Measurements from ENCODE around the gene CD83. TPM values are rescaled to one million over a fixed set of nuclear protein-coding genes. Genes with fewer than 3 reads are reported as not detected.

The CD83 gene
- total RNA-seq, 2 experiments from 2014 or later, result 8.7 to 10.3 TPM

DNA sequence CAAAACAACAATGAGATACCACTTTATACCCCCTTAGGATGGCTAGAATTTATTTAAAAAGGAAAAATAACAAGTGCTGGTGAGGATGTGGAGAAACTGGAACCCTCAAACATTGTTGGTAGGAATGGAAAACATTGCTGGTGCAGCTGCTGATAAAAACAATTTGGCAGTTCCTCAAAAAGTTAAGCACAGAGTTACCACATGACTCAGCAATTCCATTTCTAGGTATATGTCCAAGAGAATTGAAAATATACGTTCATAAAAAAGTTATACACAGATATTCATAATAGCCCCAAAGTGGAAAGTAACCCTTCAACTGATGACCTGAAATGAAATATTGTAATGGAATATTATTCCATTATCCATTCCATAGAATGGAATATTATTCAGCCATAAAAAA, 55.0 kb downstream of the CD83 start:
- peaks cover 8% of the 10 kb centered on the region for H3K4me1 Mint-ChIP-seq
- ChIA-PET POLR2A (no interaction called here), CTCF (no interaction called here)
- peaks cover 2% of the 10 kb centered on the region for H3K36me3 Mint-ChIP-seq (ENCODE audit: low read depth)
- no peaks in the 10 kb centered on the region for H3K27me3 Mint-ChIP-seq
- H3K4me3 Mint-ChIP-seq, result no peak overlapping the region
- DNase-seq, result no peak
- H3K27ac Mint-ChIP-seq, result peak overlapping the region; percentile 20
- peaks cover 33% of the 10 kb centered on the region for H3K9me3 Mint-ChIP-seq

DNA sequence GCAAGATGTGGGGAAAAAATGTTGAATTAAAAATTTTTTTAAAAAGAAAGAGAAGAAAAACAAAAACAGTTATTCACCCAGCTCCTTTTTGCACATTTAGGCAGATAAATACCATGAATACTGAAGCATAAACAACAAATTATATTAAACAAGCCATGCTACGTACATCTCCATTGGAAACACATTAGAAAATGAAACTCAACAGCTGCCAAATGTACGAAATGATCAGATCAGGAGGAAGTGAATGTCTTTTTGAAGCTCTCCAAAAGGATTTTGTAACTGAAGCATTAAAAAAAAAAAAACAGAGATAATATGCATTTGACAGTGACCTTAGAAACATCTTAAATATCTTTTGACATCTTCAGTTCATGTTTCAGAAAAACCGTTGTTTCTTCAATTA, 56.7 kb downstream of the CD83 start:
- ChIA-PET CTCF (no interaction called here), POLR2A (no interaction called here)
- H3K27ac Mint-ChIP-seq, result no peak overlapping the region
- no peak overlapping the region for H3K4me3 Mint-ChIP-seq
- H3K4me1 Mint-ChIP-seq, result peaks cover 8% of the 10 kb centered on the region
- peaks cover 2% of the 10 kb centered on the region for H3K36me3 Mint-ChIP-seq (ENCODE audit: low read depth)
- H3K9me3 Mint-ChIP-seq, result peaks cover 22% of the 10 kb centered on the region
- no peak for DNase-seq
- no peaks in the 10 kb centered on the region for H3K27me3 Mint-ChIP-seq

DNA sequence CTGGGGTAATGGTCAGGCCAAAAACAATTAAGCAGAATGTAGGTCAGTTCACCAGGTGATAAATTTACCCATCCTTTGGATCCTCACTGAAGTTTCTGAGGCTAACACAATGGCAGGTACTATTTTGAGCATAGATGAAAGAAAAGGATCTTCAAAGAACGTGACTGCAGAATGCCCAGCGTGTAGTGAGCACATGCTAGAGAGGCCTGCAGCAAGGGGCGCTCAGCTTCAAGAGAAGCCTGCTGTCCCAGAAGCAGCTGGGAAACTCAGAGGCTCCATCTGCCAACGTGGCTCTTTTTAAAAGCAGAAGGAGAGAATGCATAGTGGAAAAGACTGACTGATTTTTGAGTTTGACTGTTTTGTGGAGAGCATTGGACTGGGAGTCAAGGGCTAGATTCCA, 57.4 kb downstream of the CD83 start:
- Mint-ChIP-seq H3K9me3 (peaks cover 16% of the 10 kb centered on the region), H3K4me3 (no peak overlapping the region), H3K27me3 (no peaks in the 10 kb centered on the region), H3K27ac (no peak overlapping the region), H3K36me3 (ENCODE audit: low read depth) (peaks cover 2% of the 10 kb centered on the region), H3K4me1 (peaks cover 8% of the 10 kb centered on the region)
- no peak for DNase-seq
- CTCF ChIA-PET, result no interaction called here
- POLR2A ChIA-PET, result no interaction called here

DNA sequence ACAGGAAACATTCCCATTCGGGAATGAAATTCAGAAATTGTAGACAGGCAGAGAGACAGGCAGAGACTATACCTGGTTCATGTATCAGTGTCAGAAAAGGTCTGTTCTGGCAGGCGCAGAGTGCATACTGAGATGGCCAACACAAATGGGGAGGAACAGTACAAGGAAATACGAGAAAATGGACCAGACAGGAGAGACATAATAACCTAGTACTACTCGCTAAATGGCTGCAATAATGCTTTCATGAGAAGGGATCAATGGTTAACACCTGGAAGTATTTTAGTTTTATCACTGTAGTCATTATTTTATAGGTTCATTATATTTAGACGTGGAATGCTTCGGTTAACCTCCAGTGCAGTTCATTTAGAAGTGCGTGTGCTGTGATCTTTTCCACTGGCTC, 58.9 kb downstream of the CD83 start:
- no peak for DNase-seq
- no peak overlapping the region for H3K27ac Mint-ChIP-seq
- H3K27me3 Mint-ChIP-seq, result no peaks in the 10 kb centered on the region
- ChIA-PET POLR2A (no interaction called here), CTCF (no interaction called here)
- H3K4me3 Mint-ChIP-seq, result no peak overlapping the region
- peaks cover 6% of the 10 kb centered on the region for H3K9me3 Mint-ChIP-seq
- peaks cover 2% of the 10 kb centered on the region for H3K36me3 Mint-ChIP-seq (ENCODE audit: low read depth)
- H3K4me1 Mint-ChIP-seq, result peaks cover 8% of the 10 kb centered on the region

DNA sequence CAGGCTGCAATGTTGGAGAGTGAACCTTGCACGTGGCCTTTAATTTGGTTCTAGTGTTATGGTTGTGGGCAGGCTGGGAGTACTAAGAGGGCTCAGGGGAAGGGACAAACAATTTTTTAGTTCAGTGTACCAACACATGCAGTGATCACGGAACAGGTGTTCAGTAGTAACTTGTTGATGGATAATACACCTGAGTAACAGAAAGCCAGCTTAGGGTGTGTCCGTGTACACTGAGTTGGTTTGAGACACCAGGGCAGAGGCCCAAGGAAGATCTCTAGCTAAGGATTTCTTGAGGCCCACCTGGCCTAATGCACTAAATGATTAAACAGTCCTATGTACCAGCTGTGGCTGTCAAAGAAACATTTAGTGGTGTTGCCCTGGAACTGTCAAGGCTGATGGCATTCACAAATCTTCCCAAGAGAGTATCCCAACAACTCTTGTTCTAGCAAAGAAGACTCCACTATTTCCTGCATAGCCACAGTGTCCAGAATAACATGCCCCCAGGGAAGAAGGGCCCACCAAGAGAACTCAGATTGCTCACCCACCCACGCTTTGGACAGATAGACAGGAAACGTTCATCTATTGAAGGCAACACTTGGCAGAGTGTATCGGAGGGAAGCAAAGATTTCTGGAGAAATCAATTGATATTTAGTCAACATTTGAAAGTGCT, 60.0 kb downstream of the CD83 start:
- POLR2A ChIA-PET, result no interaction called here
- CTCF ChIA-PET, result no interaction called here

DNA sequence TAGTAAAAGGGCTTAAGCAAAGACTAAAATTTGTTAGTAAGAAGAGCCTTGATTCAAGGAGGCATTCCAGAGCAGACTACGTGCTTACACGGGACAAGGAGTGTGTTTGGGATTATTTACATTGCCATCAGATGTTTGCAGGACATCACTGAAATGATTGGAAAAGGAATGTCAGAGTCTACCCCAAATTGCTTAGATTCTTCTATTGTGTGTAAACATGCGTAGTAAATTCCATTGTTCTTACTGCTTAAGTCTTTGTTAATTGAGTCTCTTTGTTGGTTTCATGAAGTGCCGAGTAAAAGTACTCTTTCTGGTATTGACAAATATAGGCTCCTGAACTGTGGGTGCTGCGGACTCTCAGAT, 60.5 kb downstream of the CD83 start:
- Mint-ChIP-seq H3K4me3 (no peak overlapping the region), H3K27me3 (no peaks in the 10 kb centered on the region), H3K36me3 (ENCODE audit: low read depth) (no peaks in the 10 kb centered on the region), H3K9me3 (no peaks in the 10 kb centered on the region), H3K27ac (no peak overlapping the region), H3K4me1 (peaks cover 8% of the 10 kb centered on the region)
- ChIA-PET CTCF (no interaction called here), POLR2A (no interaction called here)
- no peak for DNase-seq

More for the DNA sequence above, 60.0 kb downstream of the CD83 start:
- peaks cover 8% of the 10 kb centered on the region for H3K4me1 Mint-ChIP-seq
- no peaks in the 10 kb centered on the region for H3K27me3 Mint-ChIP-seq
- no peak overlapping the region for H3K4me3 Mint-ChIP-seq
- no peak for DNase-seq
- no peak overlapping the region for H3K27ac Mint-ChIP-seq
- H3K9me3 Mint-ChIP-seq, result peaks cover 4% of the 10 kb centered on the region
- peaks cover 2% of the 10 kb centered on the region for H3K36me3 Mint-ChIP-seq (ENCODE audit: low read depth)

DNA sequence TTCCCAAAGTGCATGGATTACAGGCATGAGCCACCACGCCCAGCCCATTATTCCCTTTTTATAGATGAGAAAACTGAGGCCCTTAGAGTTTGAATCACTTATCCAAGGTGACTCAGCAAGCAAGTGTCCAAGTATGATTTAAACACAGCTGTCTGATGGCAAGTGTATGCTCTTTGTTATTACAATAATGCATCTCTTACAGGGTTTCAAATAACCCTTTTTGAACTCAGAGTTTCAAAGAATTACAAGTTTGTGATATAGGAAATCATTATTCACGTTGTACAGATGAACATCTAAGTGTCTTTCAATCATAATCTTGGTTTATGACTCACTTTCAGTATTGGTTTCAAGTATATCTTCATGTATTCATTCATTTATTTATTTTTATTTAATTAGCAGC, 63.0 kb downstream of the CD83 start:
- Mint-ChIP-seq H3K27me3 (no peaks in the 10 kb centered on the region), H3K4me3 (no peak overlapping the region), H3K4me1 (no peaks in the 10 kb centered on the region), H3K9me3 (no peaks in the 10 kb centered on the region), H3K27ac (no peak overlapping the region), H3K36me3 (ENCODE audit: low read depth) (no peaks in the 10 kb centered on the region)
- POLR2A ChIA-PET, result no interaction called here
- CTCF ChIA-PET, result no interaction called here
- DNase-seq, result no peak

DNA sequence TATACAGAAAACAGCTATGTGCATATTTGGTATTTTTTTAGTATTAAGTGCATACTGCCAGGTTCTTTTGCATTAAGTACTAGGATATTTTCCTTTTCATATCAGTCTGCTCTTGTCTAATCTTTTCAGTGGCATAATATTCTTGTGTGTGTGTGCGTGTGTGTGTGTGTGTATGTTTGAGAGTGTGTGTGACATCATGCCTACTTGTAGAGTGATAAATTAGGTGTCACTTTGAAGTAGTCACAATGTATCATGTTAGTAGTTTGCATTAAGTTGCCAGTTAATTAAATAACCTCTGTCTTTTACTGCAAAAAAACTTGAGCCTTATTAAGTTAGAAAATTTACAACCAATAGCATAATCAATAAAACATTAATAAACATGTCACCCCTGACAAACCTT, 65.3 kb downstream of the CD83 start:
- H3K4me3 Mint-ChIP-seq, result no peak overlapping the region
- H3K4me1 Mint-ChIP-seq, result no peaks in the 10 kb centered on the region
- CTCF ChIA-PET, result no interaction called here
- H3K9me3 Mint-ChIP-seq, result no peaks in the 10 kb centered on the region
- no peak overlapping the region for H3K27ac Mint-ChIP-seq
- no peaks in the 10 kb centered on the region for H3K36me3 Mint-ChIP-seq (ENCODE audit: low read depth)
- H3K27me3 Mint-ChIP-seq, result no peaks in the 10 kb centered on the region
- DNase-seq, result no peak
- POLR2A ChIA-PET, result no interaction called here

Other genes starting within 250 kb of the CD83 start
- not detected for gene RNF182, start 192.8 kb upstream of the CD83 start, total RNA-seq

All from activated CD4-positive, alpha-beta T cell treated with anti-CD3 and anti-CD28 coated beads, Interleukin-2, amount 10 ng/mL, durations not matched to agents 7 days and 5 days (primary cell).